Spleen (tissue), 11 donors: Measurements from ENCODE around the gene CPA5. TPM values are rescaled to one million over a fixed set of nuclear protein-coding genes. Genes with fewer than 3 reads are reported as not detected.
A peak's percentile ranks its signal among the peaks of the same experiment; 100 is the strongest.

Experiments
- DNase-seq: peaks from one replicate; pipeline ENCODE4 v3.0.0-alpha.2; 2020
- H3K27ac ChIP-seq, 8 donors: fragments of 200-600 bp; sonication (generic) in 7 of 8; 1 replicate in 4 of 8; 2 replicates in 4 of 8; pipeline versions ENCODE4 v1.5.0 to v1.8.0; 2016 to 2021; ENCODE audit warnings: inconsistent platforms in 4 of 8, mild to moderate bottlenecking in 4 of 8, moderate library complexity in 1 of 8
- H3K27me3 ChIP-seq, 7 donors: fragments of 200-600 bp; sonication (generic) in 6 of 7; replicated peaks in 1 of 7; 1 replicate in 4 of 7; 2 replicates in 3 of 7; pipeline versions ENCODE4 v1.5.0 to v1.8.0; 2016 to 2021; ENCODE audit warnings: inconsistent platforms in 3 of 7, mild to moderate bottlenecking in 1 of 7
- H3K36me3 ChIP-seq, 6 donors: fragments of 200-600 bp; sonication (generic) in 5 of 6; 1 replicate in 4 of 6; 2 replicates in 2 of 6; pipeline versions ENCODE4 v1.5.0 to v1.8.0; 2016 to 2021; ENCODE audit warnings: inconsistent platforms in 2 of 6
- H3K4me1 ChIP-seq, 6 donors: fragments of 200-600 bp; sonication (generic) in 5 of 6; 1 replicate in 3 of 6; 2 replicates in 3 of 6; pipeline versions ENCODE4 v1.5.0 to v1.8.0; 2016 to 2021; ENCODE audit warnings: inconsistent platforms in 3 of 6
- H3K4me3 ChIP-seq, 8 donors: fragments of 200-600 bp; sonication (generic) in 7 of 8; 1 replicate in 4 of 8; 2 replicates in 4 of 8; pipeline versions ENCODE4 v1.5.0 to v1.8.0; 2016 to 2021; ENCODE audit warnings: inconsistent platforms in 4 of 8, mild to moderate bottlenecking in 4 of 8, moderate library complexity in 2 of 8
- H3K9me3 ChIP-seq, 8 donors: fragments of 200-600 bp; sonication (generic) in 7 of 8; 1 replicate in 4 of 8; 2 replicates in 4 of 8; pipeline versions ENCODE4 v1.5.0 to v1.8.0; 2016 to 2021; ENCODE audit warnings: inconsistent platforms in 4 of 8
- POLR2A ChIP-seq, 3 donors: fragments of 450-650 bp; IDR thresholded peaks; one replicate each; pipeline ENCODE4 v1.5.1; 2017; ENCODE audit warnings: antibody characterized with exemption in 3 of 3, mild to moderate bottlenecking in 1 of 3
- POLR2AphosphoS5 ChIP-seq, 3 donors: sonication (generic); formaldehyde crosslinking; IDR thresholded peaks; one replicate each; pipeline ENCODE4 v1.5.1; 2017; ENCODE audit warnings: antibody characterized with exemption in 3 of 3
- WGBS, 5 donors: extraction: QIAGEN DNeasy Blood & Tissue Kit in 3 of 5; methylation state at CpG; one replicate each; pipeline versions ENCODE4 v1.1.5 to v1.1.7; 2013 to 2018; 5-methylcytosine and 5-hydroxymethylcytosine counted together
- intact Hi-C: fragments of 100-400 bp; cut with DNase I; formaldehyde crosslinking; loops from one replicate; pipeline ENCODE4 v1.15.0; 2023; ENCODE audit warnings: low total_unique reads
- polyA plus RNA-seq, 3 donors: library from polyadenylated mRNA; stranded (reverse); fragments of 200-250 nt; gene quantifications; one replicate each; pipeline ENCODE4 v1.2.1, GENCODE V29; 2013
- total RNA-seq, 7 donors: library from RNA; depleted of rRNA in 3 of 7; stranded (reverse); fragments of >200 nt in 3 of 7; fragmentation: NEBNext Ultra II Directional in 4 of 7; extraction: Animal tissue kit (Norgen Biotek cat#: 25700) in 4 of 7; gene quantifications; one replicate each; pipeline versions ENCODE4 v1.1.0 to v1.2.1, GENCODE V29; 2016 to 2021
- TF ChIP-seq, protein P1 (sequence below), 11 experiments: fragments of 200-600 bp in 7 of 11; fragments of 450-650 bp in 4 of 11; sonication (generic) in 4 of 11; IDR thresholded peaks in 8 of 11; conservative IDR thresholded peaks in 3 of 11; 1 replicate in 7 of 11; 2 replicates in 4 of 11; pipeline versions ENCODE4 v1.4.0 to v1.8.0; 2016 to 2021; ENCODE audit warnings: antibody characterized with exemption in 11 of 11, inconsistent platforms in 4 of 11, mild to moderate bottlenecking in 1 of 11
- donor health status: healthy with polysubstance abuse.
- donor health status: DM: no; HTN: no; CAD: no; lungs with moderate emphysema.
- donor health status: DM: no; HTN: no; CAD: no.
- donor health status: Bipolar disorder and iron deficiency.
- donor health status: healthy.
- donor health status: DM: no; HTN: no; CAD: no.
- donor health status: DM: yes; HTN: yes; CAD: no.

The CPA5 gene
- total and polyA plus RNA-seq, 10 donors: 0.26 to 3.6 (median 0.45) TPM; not detected in 6

DNA sequence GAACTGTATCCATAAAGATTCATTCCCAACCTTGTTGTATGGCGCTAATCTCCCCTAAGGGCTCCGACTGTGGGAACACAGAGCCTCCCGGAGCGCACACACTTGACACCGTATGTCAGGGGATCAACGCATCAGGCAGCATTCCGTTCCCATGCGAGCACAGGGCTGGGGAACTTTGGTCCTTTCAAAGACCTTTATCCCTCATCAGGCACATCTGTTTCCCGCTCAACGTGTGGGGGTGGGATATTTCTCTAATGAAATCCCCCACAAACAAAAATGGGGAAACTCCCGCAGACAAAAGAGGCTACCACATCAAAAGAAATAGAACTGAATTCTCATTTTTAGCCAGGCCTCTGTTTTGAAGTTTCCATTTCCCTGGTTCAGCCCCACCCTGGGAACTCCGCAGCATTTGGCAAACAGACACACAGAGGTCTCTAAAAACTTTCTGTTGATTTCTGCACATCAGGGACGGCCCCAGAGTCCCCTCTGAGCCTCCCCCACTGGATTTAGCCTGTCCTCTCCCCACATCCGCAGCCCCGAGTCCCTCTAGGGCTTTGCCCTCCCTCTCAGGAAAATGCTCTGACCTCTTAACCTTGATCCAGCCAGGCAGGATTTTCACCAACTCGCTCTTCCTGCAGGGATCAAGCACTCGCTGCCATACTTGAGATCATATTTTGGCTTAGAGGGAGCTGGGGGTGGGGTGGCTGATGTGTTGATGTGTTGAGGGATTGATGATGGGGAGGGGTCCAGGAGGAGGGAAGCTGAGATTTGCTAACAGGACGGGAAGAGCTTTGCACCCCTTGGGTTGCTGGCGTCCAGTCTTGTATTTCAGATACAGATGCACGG lies 6.6 kb downstream of the CPA5 start:
- peaks cover 5 to 36% (median 19%) of the 10 kb centered on the region in 6 donors for H3K4me1 ChIP-seq
- WGBS, 5 donors: 39 to 64% (median 60%) methylated on average over 20 of the region's 20 CpGs
- no peaks in the 10 kb centered on the region for H3K36me3 ChIP-seq
- no peaks in the 10 kb centered on the region for H3K27me3 ChIP-seq
- no peaks in the 10 kb centered on the region for H3K9me3 ChIP-seq
- peak in 2 of 3 donors; percentile 69 to 71 for TF ChIP-seq POLR2AphosphoS5 (IDR thresholded peaks at IDR 0.05)
- TF ChIP-seq POLR2A (IDR thresholded peaks at IDR 0.05): no peak
- H3K4me3 ChIP-seq: no peak overlapping the region
- intact Hi-C loops: no loop called here
- DNase-seq: peak; percentile 80
- peak overlapping the region in 7 of 8 donors; percentile 36 to 74 (median 69) for H3K27ac ChIP-seq

DNA sequence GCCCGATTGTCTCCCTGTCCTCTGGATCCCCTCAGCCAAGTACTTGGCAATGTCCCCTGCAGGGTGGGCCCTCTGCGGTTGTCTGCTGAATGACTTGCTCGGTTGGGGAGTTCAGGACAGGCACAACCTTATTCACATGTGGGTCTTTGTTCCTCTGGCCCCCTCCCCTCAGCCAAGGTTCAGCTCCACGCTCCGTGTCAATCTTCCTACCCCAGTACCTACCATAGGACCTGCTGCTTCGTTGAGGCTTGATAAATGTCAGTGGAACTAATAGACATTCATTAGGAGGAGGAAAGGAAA lies 7.1 kb downstream of the CPA5 start:
- H3K27ac ChIP-seq: peak overlapping the region in 7 of 8 donors; percentile 36 to 72 (median 67)
- no peak overlapping the region for H3K4me3 ChIP-seq
- no peaks in the 10 kb centered on the region for H3K36me3 ChIP-seq
- peak; percentile 74 for DNase-seq
- peaks cover 5 to 41% (median 19%) of the 10 kb centered on the region in 6 donors for H3K4me1 ChIP-seq
- TF ChIP-seq, protein P1, sequence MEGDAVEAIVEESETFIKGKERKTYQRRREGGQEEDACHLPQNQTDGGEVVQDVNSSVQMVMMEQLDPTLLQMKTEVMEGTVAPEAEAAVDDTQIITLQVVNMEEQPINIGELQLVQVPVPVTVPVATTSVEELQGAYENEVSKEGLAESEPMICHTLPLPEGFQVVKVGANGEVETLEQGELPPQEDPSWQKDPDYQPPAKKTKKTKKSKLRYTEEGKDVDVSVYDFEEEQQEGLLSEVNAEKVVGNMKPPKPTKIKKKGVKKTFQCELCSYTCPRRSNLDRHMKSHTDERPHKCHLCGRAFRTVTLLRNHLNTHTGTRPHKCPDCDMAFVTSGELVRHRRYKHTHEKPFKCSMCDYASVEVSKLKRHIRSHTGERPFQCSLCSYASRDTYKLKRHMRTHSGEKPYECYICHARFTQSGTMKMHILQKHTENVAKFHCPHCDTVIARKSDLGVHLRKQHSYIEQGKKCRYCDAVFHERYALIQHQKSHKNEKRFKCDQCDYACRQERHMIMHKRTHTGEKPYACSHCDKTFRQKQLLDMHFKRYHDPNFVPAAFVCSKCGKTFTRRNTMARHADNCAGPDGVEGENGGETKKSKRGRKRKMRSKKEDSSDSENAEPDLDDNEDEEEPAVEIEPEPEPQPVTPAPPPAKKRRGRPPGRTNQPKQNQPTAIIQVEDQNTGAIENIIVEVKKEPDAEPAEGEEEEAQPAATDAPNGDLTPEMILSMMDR (IDR thresholded peaks at IDR 0.05 in 8 of 11, conservative IDR thresholded peaks at IDR 0.05 in 3 of 11): no peak
- TF ChIP-seq POLR2AphosphoS5 (IDR thresholded peaks at IDR 0.05): no peak
- TF ChIP-seq POLR2A (IDR thresholded peaks at IDR 0.05): no peak
- no peaks in the 10 kb centered on the region for H3K27me3 ChIP-seq
- H3K9me3 ChIP-seq: no peaks in the 10 kb centered on the region
- intact Hi-C loops: no loop called here
- 60 to 80% (median 74%) methylated on average over 6 of the region's 6 CpGs for WGBS, 5 donors

DNA sequence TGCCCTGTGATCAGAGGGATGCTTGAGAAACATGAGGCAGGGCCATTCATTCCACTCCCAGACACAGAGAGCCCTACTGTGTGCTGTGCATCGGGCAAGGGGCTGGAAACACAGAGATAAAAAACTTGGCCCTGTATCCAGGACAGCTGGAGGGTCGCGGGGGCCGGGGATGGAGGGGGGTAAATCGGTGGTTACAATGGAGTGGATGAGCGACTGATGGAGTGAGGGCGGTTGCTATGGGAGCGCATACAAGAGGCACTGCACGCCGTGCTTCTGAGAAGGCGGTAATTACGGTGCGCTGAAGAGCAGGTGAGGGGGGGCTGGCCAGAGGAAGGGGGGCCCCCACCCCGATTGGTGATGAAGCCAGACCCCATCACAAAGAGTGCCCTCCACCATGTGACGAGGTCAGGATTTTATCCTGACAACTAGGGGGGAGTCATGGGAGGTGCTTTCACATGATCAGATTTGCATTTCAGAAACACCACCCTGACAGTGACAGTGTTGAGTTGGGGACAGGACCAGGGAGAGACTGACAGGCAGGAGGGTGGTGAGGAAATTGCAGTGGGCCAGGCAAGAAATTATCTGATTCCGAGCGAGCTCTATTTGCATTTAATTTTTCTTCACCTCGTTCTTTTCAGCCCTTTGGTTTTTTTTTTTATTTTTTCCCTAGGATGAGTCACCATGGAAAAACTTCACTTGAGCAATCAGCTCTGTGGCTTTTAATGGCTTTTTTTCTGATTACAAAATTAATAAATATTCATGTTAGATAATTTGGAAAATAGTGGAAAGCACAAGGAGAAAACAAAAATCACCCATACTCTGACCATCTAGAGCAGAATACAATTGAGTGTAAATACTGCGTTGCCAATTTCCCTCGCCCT lies 7.8 kb downstream of the CPA5 start:
- TF ChIP-seq, protein P1 (IDR thresholded peaks at IDR 0.05 in 8 of 11, conservative IDR thresholded peaks at IDR 0.05 in 3 of 11): no peak
- TF ChIP-seq POLR2AphosphoS5 (IDR thresholded peaks at IDR 0.05) (no peak), POLR2A (IDR thresholded peaks at IDR 0.05) (no peak)
- WGBS, 5 donors: 71 to 83% (median 77%) methylated on average over 20 of the region's 20 CpGs
- Histone ChIP-seq H3K27me3 (no peaks in the 10 kb centered on the region), H3K27ac (peak overlapping the region in 7 of 8 donors; percentile 36 to 72 (median 67)), H3K4me1 (peaks cover 5 to 41% (median 19%) of the 10 kb centered on the region in 6 donors), H3K4me3 (no peak overlapping the region), H3K9me3 (no peaks in the 10 kb centered on the region), H3K36me3 (no peaks in the 10 kb centered on the region)
- no peak for DNase-seq
- intact Hi-C loops: no loop called here

DNA sequence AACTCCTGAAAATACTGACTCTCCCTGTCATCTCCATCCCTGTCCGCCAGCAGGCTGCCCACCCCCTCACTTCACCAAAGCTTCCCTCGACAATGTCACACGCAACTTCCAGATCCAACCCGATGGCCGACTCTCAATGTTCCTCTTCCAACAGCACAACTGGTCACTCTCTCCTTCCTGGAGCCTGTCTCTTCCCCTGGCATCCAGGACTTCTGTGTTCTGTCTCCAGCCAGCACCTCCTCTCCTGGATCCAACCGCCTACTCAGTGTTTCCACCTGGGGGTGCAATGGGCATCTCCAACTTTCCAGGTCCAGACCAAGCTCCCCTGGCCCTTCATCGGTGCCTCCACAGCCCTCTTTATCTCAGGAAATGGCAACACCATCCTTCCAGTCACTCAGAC lies 8.6 kb downstream of the CPA5 start:
- no peak for DNase-seq
- H3K4me1 ChIP-seq: peaks cover 5 to 41% (median 19%) of the 10 kb centered on the region in 6 donors
- intact Hi-C loops: no loop called here
- TF ChIP-seq POLR2A (IDR thresholded peaks at IDR 0.05): no peak
- TF ChIP-seq, protein P1 (IDR thresholded peaks at IDR 0.05 in 8 of 11, conservative IDR thresholded peaks at IDR 0.05 in 3 of 11): no peak
- TF ChIP-seq POLR2AphosphoS5 (IDR thresholded peaks at IDR 0.05): no peak
- H3K4me3 ChIP-seq: no peak overlapping the region
- H3K27me3 ChIP-seq: no peaks in the 10 kb centered on the region
- no peaks in the 10 kb centered on the region for H3K9me3 ChIP-seq
- WGBS, 5 donors: 83 to 90% (median 89%) methylated on average over 7 of the region's 7 CpGs
- H3K27ac ChIP-seq: peak overlapping the region in 6 of 8 donors; percentile 51 to 72 (median 68)
- no peaks in the 10 kb centered on the region for H3K36me3 ChIP-seq
